HG02981 (cell line): ENCODE data around the gene PTPRN2.

ENCODE experiments used
- ATAC-seq: cut with Tn5 transposase; IDR thresholded peaks from one replicate; pipeline ENCODE4 v1.9.1; 2021; ENCODE audit warnings: mild to moderate bottlenecking, moderate library complexity; ENCODE audit not compliant: unreplicated experiment

PTPRN2 gene

DNA sequence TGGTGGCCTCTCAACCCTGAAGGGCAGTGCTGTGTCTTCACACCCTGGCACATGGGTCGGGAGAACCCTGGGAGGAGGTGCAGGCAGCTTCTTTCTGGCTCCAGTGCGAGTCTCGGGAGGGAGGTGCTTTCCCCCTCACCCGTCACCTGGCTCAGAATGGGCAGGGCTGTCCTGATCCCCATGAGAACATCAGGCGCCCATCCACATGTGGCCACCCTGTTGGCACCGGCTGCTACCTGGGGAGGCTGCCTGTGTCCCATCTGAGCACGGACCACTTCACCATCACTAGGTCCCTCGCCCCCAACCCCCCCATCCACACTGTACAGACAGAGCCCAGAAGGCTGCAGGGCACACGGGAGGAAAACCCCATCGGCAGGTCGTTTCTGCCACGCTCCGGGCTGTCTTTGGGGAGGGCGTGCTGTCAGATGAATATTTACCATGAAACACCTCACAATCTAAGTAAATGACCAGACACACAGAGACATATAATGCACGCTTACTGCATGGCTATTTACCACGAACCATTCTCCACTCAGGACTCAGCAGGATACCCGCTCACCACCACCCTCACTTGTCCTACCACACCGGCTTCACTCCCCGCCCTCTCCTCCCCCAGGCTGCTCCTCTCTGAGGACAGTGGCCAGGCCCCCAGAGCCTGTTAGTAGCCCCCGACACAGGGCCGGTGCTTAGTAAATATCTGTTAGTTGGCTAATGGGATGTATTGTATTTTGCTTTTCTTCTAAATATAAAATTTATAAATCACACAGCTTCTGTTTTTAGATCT lies 968.6 kb downstream of the PTPRN2 start:
- no peak for ATAC-seq

DNA sequence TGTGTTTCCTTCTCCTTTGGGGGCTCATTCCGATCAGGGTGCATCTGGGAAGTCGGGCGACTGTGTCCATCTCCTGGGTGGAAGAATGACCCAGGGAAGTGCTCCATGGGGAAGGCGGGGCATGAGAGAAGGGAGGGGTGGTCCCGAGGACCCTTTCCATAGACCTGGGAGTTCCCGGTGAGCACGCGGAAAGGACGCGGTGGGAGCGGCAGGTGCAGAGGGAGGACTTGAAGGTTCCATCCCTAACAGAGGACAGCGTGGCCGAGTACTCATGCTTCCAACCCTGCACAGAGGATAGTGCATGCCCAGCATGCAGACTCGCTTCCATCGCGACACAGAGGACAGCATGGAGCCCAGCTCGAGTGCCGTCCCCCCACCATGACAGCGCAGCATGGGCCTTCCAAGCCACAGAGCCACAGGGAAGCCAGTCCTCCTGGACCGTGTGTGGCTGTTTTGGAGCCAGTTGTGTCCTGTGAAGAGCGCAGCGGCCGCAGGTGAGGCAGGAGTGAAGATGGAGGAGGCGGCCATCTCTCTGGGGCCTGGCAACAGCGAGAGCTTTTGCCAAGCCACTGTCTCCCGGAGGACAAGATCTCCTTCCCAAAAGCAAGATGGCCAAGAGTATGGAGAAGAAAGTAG lies 969.4 kb downstream of the PTPRN2 start:
- ATAC-seq = no peak

- ATAC-seq = no peak
Measured at GRCh38 chr7:157617401-157617800, 970.2 kb downstream of the PTPRN2 start.

DNA sequence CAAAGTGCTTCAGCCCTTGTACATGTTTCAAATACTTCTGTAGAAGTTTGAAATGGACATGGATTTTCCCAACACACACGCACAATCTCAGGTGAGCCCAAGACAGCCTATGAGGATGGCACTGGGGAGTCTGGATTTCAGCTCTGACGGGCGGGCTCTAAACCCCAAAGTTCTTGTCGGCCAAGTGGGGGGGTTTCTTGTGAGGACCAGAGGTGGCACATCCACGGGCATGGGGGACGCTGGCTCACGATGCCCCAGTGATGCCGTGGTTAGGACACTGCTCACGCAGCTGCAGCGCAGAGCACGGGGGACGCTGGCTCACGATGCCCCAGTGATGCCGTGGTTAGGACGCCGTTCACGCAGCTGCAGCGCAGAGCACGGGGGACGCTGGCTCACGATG lies 970.7 kb downstream of the PTPRN2 start:
- no peak for ATAC-seq

- no peak for ATAC-seq
Measured at GRCh38 chr7:157616426-157616825, 971.2 kb downstream of the PTPRN2 start.

DNA sequence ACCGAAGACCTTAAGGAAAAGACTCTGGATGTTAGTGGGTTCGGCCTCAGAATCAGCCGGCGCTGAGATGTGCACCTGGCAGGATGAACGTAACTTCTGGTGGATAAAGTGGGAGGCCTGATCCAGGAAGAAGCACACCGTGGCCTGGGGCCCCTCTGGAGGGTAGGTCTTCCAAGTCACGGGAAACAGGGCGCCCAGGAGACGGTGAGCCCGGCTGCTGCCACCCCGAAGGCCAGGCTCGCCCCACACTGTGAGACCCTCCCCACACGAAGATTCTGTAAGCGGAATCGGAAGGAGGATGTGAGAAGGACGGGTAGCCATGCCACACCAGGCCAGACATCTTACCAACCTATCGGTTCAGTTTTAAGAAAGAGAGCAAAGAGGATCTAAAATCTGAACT lies 971.8 kb downstream of the PTPRN2 start:
- no peak for ATAC-seq

DNA sequence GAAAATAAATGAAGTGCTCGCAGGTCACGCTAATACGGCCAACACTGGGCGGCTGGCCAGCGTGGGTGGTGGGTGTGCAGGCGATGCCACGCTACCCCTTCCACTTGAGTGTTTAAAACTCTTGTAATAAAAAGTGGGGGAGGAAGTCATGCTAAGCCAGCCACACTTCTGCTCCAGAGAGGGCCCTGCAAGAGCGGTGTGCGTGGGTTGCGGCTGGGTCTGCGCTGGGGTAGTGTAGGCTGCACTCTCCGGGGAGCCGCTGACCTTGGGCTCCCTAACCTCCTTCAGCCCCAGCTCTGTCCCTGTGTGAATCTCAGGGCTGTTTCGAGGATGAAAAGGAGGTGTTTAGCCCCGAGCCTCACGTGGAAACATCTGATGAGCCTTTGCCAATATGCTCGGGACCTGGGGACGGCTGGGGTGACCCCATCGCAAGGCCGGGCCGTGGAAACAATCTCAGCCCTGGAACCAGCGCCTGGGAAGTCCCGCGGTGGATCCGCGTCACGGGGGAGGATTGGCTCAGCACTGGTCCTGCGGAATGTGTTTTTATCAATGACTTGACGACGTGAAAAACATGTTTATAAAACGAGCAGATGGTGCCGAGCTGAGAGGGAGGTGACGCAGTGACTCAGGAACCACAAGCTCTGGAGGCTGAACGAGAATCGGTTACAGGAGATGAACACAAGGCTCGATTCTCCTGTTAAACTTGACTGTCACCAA lies 972.4 kb downstream of the PTPRN2 start:
- ATAC-seq = no peak

- no peak for ATAC-seq
Measured at GRCh38 chr7:157614457-157615020, 973.1 kb downstream of the PTPRN2 start.

- ATAC-seq = no peak
Measured at GRCh38 chr7:157613575-157614322, 973.9 kb downstream of the PTPRN2 start.

- peak; percentile 67 for ATAC-seq
Measured at GRCh38 chr7:157612664-157613561, 974.7 kb downstream of the PTPRN2 start.

- no peak for ATAC-seq
Measured at GRCh38 chr7:157612009-157612663, 975.5 kb downstream of the PTPRN2 start.

- no peak for ATAC-seq
Measured at GRCh38 chr7:157611341-157611740, 976.3 kb downstream of the PTPRN2 start.

DNA sequence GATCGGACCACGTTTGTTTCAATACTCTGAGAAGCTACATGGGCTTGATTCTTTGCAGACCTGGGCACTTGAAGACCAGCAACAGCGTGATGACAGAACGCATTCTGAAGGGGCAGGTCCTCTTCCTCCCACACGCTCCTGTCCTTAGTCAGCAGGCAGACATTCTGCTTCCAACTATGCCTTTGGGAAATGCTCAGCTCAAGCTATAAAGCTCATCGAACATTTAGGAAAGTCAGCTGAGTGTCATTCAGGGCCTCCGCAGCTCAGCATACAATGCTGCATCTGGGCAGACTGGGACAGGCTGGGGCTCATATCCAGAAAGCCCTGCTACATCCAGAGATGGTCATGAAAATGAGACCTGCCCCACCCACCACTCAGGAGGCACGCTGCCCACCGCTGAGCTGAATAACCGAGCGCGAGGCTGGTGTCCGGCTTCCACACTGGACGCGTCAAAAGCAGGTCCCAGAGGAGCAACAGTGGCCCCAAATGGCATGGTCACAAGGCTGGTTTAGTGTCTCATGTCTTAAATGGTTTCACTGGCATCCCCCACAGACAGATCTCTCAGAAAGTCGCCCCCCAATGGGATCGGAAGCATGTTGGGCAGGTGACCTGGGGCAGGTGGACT lies 976.8 kb downstream of the PTPRN2 start:
- ATAC-seq = no peak

GRCh38 chr7:157609932-157610640 lies 977.5 kb downstream of the PTPRN2 start:
- ATAC-seq = no peak

DNA sequence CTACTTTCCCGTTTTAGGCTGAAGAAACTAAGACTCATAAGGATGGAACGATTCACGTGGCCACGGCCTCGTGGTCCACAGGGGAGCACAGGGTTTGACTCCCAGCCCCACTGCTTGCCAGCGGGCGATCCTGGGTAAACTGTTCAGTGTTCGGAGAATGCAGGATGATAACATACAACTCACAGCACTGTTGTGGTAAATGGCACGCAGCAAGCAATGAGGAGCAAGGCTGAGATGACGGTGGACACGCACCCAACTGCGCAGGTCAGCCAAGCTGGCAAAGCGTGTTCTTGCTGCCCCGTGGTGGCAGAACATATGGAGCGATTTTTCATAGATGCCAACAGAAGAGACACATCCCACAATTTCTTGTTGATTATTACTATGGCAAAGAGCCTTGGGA lies 978.1 kb downstream of the PTPRN2 start:
- no peak for ATAC-seq

DNA sequence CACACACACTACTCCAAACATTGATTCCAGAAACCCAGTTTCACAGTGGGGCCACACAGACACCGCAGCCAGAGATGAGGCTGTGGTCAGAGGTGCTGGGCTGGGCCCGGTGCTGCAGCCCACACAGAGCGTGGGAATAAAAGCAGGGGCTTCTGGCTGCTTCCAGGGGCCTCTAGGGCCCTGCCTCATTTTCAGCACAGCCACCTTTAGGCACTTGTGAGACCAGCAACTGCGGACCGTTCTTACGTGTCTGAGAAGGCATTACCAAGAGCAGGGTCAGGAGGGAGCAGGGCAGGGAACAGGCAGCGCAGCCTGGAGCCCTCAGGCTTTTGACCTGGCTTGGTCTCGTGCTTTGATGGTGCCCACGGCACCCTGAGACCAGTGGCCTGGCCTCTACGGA lies 980.4 kb downstream of the PTPRN2 start:
- no peak for ATAC-seq

- ATAC-seq = no peak
Measured at GRCh38 chr7:157606140-157606539, 981.5 kb downstream of the PTPRN2 start.

- no peak for ATAC-seq
Measured at GRCh38 chr7:157605638-157606037, 982.0 kb downstream of the PTPRN2 start.
